HG02840 (cell line): Measurements from ENCODE around the gene ACADVL.

ENCODE experiments used
- ATAC-seq: cut with Tn5 transposase; IDR thresholded peaks from one replicate; pipeline ENCODE4 v1.9.1; 2021; ENCODE audit warnings: mild to moderate bottlenecking, moderate library complexity, moderate number of reproducible peaks; ENCODE audit not compliant: unreplicated experiment, low FRiP score

ACADVL gene

DNA sequence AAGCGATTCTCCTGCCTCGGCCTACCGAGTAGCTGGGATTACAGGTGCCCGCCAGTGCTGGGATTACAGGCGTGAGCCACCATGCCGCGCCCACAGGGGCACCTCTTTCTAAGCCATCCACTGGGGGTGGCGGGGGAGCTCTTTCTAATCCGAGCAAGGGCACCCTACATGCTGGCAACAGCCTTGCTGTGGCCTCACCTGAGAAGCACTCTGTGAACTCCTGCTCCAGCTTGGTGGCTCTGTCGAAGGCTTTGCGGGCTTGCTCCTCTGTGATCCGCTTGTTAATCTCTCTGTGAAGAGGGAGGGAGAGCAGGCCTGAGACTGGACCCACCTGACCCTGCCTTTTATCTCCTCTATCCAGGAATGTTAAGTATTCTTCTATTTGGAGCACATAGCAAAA is 28.7 kb upstream of the ACADVL start:
- no peak for ATAC-seq

DNA sequence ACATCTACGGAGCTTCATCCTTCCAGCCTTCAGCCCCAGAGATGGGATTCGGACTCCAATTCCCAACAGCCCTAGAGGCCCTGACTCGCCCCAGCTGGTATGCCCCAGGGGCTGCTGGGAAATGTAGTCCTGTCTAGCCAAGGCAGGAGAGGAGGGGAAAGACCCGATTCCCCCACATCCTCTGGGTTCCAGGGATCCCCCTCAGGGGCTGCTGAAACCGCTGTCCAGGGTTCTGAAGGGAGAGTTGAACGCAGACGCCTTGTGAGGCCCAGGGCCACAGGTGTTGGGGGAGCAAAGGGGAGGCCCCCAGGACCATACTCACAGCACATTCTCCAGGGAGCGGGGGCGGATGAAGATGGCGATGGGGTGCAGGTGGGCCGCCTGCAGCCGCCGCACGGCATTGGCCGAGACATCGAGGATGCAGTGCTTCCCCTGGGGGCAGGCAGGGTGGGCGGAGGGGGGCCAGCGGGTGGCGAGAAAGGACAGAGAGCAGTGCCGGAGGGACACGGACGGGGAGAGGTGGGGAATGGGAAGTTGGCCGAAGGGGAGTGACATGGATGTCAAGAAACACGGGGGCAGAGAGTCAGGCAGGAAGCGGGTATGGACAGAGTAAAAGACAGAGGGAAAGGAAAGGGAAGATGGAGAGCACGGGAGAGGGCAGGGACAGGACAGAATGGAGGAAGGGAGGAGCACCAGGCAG is 28.0 kb upstream of the ACADVL start:
- ATAC-seq, result no peak

DNA sequence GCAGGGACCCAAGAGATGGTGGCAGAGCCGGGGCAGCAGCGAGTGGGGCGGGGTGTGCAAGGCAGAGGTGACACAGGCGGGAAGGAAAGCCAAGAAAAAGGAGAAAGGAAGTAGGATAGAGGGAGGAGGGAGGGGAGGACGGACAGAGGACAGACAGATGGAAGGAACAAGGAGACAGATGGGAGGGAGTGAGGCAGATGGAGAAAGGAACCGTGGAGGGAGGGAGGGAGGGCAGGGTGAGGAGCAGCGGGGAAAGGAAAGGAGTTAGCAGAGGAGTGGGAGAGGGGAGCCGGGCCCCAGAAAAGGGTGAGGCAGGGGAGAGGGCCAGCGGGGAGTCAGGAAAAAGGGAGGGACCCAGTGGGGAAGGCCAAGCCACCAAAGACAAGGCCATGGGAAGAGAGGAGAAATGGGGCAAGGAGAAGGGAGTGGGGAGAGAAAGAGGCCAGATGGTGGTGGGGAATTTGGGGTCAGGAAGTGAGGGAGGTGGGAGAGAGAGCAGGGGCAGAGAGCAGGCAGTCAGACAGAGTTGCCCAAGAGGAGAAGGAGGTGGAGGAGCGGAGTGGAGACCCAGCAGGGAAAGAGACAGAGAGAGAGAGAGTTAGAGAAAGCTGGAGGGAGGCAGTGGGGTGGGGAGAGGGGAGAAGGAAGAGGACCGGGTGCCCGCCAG is 27.3 kb upstream of the ACADVL start:
- ATAC-seq, result no peak

DNA sequence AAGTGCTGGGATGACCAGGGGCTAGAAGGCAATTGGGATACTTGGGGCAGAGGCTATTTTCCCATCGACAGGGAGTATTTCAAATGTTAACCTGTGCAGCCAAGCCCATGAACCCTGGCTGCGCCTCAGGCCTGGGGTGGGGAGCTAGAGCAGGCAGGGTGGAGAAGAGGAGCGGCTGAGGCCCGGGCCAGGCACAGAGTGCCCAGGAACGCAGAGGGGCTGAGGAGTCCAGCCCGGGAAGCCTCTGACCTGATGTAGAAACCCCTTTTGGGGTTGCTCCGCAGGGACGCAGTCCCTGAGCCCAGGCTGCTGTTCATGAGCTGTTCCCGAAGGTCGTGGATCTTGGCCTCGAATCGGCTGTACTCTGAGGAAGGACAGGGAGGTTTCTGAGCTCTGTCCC is 23.8 kb upstream of the ACADVL start:
- ATAC-seq, result no peak

DNA sequence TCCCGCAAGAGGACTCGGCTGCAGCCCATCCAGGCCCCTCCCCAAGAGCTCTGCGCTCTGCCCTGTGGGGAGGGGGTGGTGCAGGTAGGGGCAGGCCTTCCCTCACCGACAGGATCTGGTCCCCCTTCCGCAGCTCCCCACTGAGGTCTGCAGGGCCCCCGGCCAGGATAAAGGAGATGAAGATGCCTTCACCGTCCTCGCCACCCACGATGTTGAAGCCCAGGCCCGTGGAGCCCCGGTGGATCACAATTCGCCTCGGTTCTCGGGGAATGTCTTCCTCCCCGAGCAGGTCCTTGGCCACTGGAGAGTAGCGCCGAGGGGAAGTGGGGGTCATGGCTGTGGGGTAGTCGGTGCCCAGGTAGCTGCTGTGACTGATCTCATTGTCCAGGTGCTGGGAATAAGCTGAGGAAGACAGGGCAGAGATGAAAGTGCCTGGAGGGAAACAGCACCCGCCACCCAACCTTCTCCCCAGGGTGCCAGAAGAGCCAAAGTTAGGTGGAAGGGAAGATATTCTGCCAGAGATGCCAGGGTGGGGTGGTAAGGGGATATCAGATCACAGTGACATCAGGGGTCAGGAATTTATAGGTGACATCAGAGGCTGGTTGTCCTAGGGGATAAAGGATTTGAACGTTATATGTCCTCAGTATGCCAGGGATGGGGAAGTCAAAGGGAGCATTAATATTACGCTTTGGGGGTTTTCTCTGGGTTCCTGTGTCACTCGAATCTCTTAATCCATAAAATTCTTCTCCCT is 22.9 kb upstream of the ACADVL start:
- ATAC-seq, result no peak

DNA sequence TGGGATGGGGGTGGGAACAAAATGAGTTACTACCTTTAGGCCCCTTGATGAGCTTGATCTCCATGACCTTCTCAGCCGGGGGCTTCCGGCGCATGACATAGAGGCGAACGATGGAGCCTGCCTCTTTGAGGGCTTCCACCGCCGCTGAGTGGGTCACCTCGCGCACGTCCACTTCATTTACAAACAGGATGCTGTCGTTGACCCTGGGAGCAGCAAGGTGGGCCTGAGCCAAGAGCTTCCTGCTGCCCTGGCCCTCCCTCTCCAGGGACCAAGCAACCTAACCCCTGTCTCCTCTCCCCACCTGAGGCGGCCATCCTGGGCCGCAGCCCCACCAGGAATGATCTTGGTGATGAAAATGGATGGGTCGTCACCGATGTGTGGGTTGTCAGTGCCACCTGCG is 16.3 kb upstream of the ACADVL start:
- ATAC-seq, result no peak

DNA sequence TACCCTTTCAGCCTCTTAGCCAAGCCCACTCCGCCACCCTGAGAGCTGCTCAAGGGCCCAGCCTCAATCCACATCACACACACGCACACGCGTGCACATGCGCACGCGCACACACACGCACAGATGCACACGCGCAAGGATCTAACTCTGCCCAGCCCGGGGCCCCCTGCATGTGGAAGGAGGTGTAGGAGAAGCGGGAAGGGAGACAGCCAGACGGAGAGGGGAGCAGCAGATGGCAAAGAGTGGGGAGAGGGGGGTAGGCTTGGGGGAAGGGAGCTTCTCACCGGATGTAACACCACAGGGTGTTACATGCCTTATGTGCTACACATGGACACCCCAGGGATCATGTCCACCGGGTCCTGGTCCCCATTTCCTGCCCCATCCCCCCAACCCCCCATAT is 15.4 kb upstream of the ACADVL start:
- no peak for ATAC-seq

DNA sequence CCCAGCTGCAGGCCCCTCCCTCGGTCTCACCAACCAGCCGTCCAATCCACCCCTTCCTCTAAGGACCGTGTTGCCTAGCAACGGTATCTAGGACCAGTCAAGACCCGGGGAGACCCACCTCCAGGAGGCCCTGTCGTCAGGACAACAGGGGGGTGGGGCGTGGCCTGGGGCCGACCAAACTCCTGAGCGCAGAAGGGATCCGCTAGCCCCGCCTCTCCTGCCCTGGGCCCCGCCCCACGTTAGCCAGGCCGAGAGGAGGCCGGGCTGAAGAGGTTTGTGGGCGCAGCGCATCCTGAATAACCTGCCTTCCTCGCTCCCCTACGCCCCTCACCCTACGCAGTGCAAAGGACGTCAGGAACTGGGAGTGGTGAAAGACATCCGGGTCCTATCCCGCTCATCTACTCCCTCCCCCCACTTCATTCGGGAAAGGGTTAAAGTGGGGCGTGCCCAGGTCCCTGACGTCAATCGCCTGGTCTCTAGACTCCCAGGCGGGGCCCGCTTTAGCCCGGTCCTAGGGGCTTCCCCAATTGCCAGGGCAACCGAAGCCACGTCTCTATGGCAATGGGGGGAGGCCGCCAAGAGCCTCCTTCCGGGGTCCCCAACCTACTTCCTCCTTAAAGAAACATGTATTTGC is 14.8 kb upstream of the ACADVL start:
- ATAC-seq, result peak; percentile 84

DNA sequence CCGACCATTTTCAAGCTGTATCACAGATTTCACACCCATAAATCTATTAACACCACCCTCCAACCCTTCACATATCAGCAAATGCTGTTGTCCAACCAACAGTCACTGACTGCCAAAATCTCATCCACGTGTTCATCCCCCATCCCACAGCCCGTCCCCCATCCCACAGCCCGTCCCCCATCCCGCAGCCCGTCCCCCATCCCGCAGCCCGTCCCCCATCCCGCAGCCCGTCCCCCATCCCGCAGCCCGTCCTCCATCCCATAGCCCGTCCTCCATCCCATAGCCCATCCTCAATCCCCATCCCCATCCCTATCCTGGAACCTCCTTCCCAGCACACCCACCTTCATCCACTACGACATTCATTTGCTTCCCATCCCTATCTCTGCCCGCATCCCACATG is 14.2 kb upstream of the ACADVL start:
- no peak for ATAC-seq

DNA sequence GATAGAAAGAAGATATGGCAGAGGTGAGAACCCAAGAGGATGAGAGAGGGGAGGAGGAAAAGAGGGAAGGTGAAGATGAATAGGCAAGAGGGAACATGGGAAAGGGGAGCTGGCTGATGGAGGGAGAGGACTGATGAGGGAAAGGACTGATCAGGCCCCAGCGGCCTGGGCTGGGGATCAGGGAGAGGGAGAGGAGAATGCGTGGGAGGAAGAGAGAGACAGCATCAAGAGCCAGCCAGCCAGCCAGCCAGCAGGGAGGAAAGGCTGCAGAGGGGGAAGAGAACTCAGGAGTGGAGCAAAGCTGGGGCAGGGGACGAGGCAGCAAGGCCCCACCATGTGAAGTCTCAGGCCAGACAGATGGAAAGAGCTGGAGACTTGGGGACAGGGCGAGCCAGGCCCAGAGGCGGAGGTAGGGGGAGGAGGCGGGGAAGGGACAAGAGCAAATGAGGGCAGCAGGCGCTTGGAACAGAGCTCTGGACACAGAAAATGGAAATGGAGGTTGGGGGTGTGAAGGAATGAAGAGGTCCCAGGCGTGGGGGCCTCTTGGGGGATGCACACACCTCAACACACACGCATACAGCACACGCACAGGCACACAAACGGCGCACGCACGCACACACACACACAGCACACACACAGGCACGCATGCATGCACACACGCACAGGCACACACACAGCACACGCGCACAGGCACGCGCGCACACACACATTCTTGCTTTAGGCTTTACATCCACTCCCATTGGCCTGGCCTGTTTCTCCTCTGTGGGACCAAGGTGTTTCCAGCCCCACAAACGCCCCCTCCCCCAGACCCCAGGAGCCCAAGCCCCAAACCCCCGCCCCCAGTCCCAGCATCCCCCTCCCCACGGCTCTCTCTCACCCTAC is 12.4 kb upstream of the ACADVL start:
- no peak for ATAC-seq

DNA sequence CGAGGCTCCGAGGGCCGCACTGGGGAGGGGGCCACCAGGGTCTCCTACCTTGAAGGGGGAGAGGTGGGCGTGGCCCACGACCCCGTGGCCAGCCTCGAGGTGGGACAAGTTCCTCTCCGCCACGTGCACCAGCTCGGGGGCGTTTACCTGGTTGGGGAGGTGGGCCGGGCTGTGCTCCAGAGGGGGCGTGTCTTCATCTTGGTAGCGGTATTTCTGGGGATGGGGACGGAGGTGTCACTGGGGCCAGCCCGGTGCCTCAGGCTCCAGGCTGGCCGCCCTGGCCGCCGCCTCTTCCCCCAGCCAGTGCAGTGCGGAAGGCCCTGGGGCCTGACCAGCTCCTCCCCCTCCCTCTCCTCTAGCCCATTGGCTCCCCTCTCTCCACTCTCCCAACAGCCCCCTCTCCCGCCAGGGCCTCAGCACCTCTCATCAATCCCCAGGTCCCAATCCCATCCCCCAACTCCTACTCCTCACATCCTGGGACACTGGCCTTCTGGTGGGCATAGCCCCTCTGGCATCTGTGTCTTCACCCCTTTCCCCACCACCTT is 11.6 kb upstream of the ACADVL start:
- no peak for ATAC-seq

DNA sequence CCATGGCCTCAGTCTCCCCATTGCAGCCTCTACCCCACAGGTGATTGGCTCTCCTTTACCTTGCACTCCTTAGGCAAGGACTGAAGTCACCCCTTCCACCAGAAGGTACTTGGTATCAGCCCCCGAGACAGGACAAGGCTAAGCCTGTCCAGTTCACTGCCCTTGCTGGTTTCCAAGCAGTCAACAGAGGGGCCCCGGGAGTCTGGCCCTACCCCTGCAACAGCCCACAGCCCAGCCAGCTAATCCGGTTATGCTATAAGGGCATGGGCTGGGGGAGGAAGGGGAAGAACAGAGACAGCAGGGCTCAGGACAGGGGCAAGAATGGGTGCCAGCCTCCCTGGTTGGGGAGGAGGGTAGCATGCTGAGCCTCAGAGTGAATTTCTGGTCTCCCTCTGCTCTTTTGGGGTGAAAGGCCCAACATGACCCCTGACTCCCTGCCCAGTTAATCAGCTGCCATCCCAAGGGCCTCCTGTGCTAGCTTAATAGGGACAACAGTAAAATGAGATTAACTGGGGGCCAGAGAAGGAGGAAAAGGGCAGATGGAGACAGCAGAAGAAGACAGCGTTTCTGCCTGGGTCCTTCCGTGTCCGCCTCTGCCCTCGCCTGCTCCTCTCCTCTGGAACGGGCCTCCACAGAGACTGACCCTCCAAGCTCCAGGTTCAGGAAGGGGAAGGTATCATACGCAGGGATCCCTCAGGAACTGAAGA is 10.8 kb upstream of the ACADVL start:
- no peak for ATAC-seq

DNA sequence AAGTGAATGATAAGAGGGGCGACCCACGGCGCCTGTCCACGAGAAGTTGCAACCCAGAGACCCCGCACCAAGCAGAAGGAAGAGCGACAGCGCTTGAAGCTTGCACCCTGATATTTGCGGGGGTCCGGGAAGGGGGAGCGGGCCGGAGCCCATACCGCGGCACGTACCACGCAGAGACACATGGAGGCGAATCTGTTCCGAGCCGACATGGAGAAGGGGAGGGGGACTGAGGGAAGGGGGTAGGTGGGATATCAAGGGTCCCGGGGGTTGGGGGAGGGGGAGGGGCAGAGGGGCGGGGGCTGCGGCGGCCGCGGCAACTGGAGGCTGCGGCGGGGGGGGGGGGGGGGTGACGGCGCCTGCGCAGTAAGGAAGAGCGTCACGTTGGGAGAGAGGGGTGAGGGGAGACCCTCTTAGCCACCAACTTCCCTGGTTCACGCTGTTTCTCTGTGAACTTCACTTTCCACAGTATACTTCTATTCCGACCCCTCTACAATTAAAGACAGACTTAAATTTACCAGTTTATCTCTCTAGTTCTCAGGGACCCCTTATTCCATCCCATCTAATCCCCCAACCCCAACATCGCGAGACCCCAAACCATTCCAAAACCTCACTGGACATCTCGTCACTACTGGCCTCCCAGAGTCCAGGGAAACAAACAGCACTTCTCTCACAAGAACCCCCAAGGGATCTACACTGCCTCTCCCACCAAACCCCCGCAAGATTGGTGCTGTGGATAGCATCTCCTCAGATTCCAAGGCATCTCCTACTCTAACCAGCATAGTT is 8.1 kb upstream of the ACADVL start:
- no peak for ATAC-seq

DNA sequence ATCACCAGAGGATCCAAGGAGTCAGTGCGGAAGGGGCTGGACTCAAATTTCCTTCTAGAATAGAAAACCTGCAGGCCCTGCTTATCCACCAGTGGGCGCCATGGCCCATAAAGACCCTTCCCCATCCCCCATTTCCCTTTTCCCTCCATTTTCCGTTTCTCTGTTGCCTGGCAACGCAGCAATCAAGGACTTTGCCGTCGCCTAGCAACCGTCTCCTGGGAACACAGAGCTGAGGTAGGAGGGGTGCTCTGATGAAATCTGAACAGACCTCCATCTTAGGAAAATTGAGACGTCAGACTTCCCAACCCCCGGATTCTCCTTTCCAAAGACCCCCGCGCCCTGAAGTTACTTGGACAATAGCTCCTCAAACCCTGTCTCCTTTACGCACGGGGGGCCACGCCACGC is 5.8 kb upstream of the ACADVL start:
- ATAC-seq, result no peak

DNA sequence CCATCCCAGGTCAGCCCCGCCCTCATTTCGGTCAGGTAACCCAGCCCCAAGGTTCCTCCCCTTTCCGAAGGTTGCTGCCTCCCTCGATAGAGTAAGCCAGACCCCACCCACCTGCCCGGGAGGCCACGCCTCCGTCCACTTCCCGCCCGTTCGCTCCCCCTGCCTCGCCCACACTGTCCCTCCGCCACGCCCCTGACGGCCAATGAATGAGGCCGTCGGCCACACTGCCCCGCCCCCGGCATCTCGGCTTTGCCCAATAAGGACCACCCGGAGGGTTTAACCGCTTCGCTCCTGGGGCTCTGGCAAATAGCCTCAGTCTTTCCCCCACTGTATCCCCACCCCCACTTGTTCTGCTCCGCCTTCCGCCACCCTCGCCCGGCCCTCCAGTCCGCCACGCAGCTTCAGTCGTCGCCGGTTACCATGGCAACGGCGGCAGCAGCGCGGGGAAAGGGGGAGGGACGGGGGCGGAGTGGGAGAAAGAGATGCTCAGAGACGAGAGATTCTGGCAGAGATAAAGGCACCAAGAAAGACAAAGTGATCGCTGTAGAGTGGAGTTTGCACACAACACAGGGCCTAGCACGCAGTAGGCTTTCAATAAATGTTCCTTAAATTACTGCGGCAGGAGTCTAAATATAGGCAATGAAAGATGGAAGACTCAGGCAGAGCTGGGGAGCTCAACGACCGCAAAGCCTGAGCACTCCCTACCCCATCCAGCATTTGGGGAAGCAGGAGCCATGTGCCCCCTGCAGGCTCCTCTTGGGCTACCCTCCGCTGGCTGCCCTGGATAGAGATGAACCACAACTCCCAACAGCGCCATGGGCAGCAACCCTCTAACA is 5.2 kb upstream of the ACADVL start:
- ATAC-seq, result peak; percentile 74

DNA sequence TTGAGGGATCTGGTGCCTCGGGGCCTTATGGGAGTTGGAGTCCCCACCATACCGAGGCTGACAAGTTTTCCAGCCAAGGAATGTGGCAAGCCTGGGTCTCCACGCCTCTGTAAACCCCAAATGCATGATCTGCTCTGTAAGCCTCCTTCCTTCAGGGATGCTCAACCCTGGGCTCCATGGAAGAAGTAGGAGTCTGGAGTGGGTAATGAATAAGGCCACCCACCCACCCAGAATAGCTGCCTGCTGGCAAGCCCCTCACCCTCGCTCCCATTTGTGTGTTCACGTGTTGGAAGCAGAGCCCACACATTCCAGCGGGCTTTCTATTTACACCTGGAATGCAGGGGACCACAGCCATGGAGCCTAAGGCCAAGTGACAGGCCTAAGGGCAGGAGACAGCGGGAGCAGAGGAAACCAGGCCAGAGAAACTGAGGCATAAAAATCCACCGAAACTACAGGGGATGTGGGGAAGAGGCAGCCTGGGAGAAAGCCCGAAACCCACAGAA is 4.6 kb upstream of the ACADVL start:
- no peak for ATAC-seq

DNA sequence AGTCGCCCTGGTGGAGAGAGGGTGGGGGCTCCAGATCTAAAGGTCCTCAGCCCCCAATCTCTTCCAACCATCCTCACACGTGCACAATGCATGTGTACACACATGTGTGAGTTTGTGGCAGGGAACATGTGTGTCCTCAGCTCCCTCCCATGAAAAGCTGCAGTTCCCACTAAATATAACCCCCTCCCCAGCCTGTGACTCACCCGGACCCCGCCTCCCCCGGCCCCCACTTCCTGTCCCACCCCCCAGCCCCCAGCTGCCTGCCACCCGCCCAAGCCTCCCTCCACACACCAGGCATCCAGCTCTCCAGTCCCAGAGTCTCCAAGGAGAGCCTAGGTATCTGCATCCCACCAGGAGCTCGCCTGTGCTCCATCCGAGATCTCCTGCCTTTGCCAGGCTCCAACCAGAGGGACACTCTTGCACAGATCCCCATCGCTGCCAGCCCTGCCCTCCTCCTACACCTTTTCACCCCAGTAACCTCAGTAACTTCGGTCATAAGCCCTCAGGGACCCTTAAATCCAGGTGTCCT is 4.0 kb upstream of the ACADVL start:
- ATAC-seq, result no peak
